Fibroblast of pulmonary artery (primary cell): ENCODE data around the gene CREBL2.
"Not testable (repeated sequence)": the region's sequence is repeated elsewhere in the genome, so short reads cannot be mapped to it uniquely, and the experiment has no call there.

Experiments used
- DNase-seq: peaks from one replicate; pipeline ENCODE4 v3.0.0-alpha.2; 2010; ENCODE audit warnings: low read depth
- H3K4me3 ChIP-seq: replicated peaks from 2 replicates; pipeline ENCODE4 v1.5.1; 2011; ENCODE audit warnings: low read depth, mild to moderate bottlenecking, control low read depth, low read length, moderate library complexity
- CTCF ChIP-seq: IDR thresholded peaks from 2 replicates; pipeline ENCODE4 v1.5.1; 2011; ENCODE audit warnings: mild to moderate bottlenecking, control low read depth, low read length, inconsistent platforms; ENCODE audit errors: missing control alignments

The CREBL2 gene

GRCh38 chr12:12577786-12578185, 33.9 kb upstream of the CREBL2 start:
- H3K4me3 ChIP-seq: no peak overlapping the region
- no peak for TF ChIP-seq CTCF
- no peak for DNase-seq

DNA sequence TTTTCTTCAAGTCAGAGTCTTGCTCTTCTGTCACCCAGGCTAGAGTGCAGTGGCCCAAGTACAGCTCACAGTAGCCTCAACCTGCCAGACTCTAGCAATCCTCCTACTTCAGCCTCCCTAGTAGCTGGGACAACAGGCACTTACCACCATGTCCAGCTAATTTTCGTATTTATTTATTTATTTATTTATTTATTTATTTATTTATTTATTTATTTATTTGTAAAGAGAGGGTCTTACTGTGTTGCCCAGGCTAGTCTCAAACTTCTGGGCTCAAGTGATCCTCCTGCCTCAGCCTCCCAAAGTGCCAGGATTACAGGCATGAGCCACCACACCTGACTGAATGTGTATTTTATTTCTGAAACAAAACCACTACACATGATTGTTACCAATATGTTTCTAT, 31.0 kb upstream of the CREBL2 start:
- DNase-seq, H3K4me3 ChIP-seq: not testable (repeated sequence)

DNA sequence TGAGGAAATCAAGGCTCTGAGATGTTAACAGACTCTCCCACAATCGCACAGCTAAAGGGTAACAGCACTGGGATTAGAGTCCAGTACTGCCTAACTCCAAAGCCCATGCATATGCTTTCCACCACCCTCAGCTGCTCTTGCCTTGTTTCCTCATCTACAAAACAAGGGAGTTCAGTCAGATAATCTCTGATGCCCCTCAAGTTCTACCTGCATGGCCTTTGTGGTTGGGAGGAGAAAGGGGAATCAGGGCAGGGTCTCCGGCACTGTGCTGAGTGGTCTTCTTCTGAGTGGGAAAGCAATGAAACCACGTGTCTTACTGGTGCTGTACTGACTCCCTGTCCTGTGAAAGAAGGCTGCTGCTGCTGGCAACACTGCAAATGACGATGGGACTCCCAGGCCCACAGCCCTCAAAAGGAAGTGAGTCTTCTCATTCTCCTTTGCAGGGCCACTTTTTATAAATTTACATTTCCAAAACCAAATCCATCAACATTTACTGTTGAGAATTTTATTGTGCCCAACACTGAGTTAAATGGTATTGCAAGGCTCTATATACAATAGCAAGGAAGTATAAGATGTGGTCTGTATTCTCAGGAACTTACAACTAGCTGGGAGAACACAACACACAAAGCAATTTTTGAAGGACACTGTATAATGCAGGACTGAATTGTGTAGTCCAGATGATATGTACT, 29.3 kb upstream of the CREBL2 start:
- no peak overlapping the region for H3K4me3 ChIP-seq
- no peak for TF ChIP-seq CTCF
- no peak for DNase-seq

- H3K4me3 ChIP-seq: no peak overlapping the region
- TF ChIP-seq CTCF: no peak
- peak; percentile 49 for DNase-seq
These were observed 28.8 kb upstream of the CREBL2 start for GRCh38 chr12:12582895-12583303.

DNA sequence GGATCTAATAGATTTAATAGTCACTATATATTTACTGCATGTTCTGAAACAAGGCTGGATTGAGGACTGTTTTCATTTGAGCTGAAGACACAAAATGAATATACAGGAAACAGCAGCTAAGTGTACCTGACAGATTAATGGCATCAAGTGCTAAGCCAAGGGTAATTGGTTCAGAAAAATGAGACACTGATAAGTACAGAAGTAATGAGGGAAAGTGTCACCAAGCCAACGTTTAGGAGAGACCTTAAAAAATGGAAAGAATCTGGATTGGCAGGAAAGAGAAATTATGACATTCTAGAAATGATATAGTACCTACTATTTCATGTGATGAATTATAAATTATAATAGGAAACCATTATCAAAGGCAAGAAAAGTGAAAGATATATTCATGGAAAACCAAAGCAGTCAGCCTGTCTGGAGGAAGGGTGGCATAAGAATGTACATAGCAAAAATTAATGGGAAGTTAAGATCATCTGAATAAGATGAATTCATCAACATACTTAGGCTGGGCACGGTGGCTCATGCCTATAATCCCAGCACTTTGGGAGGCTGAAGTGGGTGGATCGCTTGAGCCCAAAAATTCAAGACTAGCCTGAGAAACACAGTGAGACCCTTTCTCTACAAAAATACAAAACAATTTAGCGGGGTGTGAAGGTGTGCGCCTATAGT, 28.0 kb upstream of the CREBL2 start:
- no peak for TF ChIP-seq CTCF
- DNase-seq: no peak
- no peak overlapping the region for H3K4me3 ChIP-seq

- H3K4me3 ChIP-seq: no peak overlapping the region
- peak; percentile 47 for DNase-seq
- TF ChIP-seq CTCF: no peak
These were observed 26.4 kb upstream of the CREBL2 start for GRCh38 chr12:12585115-12585863.

DNA sequence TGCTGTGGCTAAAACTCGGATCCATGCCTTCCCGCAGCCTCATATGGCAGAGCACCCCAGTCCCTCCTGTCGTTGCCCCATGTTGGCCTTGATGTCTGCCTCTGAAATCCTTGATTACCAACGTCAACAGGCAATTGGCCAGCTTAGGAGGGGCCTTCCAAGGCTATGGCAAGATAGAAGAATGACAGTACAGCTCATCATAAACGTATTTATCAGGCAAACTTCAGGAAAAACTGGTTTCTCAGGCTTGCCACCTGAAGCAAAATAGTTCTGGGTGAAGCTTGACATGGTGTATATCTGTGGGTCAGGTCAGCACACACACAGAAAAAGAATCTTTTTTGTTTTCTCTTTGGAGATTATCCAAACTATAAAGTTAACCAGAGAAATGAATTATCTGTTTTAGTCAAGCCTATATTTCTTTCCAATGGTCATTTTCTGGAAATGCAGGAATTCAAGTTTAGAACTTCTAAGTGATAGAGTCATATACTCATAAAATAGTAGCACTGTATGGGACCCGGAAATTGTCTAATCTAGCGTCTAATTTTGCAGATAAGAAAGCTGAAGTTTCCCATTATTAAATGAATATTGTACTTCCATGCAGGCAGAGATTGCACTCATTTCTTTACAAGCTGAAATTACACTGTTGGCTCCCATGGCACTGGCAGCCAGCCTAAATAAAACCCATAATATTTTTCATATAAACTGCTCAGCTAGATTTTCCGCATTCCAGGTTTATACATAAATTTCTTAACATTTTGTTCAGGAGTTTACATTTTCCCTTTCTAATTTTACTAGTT, 24.6 kb upstream of the CREBL2 start:
- no peak overlapping the region for H3K4me3 ChIP-seq
- DNase-seq: no peak
- TF ChIP-seq CTCF: no peak
